Mesendoderm (in vitro differentiated cells): ENCODE data around the gene C11orf91.
"Not testable (repeated sequence)": the region's sequence is repeated elsewhere in the genome, so short reads cannot be mapped to it uniquely, and the experiment has no call there.

Experiments used
- DNase-seq: peaks from one replicate; pipeline ENCODE4 v3.0.0; 2013
- H2AK5ac ChIP-seq: 2 replicates; pipeline ENCODE4 v1.6.1; 2013; ENCODE audit warnings: low read length, inconsistent platforms
- H2BK120ac ChIP-seq: 2 replicates; pipeline ENCODE4 v1.6.1; 2013; ENCODE audit warnings: low read depth, mild to moderate bottlenecking, low read length, moderate library complexity, mixed read lengths
- H2BK15ac ChIP-seq: replicated peaks from 2 replicates; pipeline ENCODE4 v1.6.1; 2013; ENCODE audit warnings: low read depth, mild to moderate bottlenecking, moderate library complexity
- H2BK5ac ChIP-seq: 2 replicates; pipeline ENCODE4 v1.6.1; 2013; ENCODE audit warnings: low read length, inconsistent platforms
- H3K18ac ChIP-seq: 2 replicates; pipeline ENCODE4 v1.6.1; 2013; ENCODE audit warnings: mild to moderate bottlenecking, low read length, mixed read lengths
- H3K23ac ChIP-seq: one replicate; pipeline ENCODE4 v1.6.1; 2013; ENCODE audit warnings: low read length
- H3K27ac ChIP-seq: 2 replicates; pipeline ENCODE4 v1.5.1; 2013; ENCODE audit warnings: low read depth, mild to moderate bottlenecking, inconsistent platforms, low read length, moderate library complexity
- H3K27me3 ChIP-seq: 2 replicates; pipeline ENCODE4 v1.6.1; 2013; ENCODE audit warnings: low read length, control low read depth, mild to moderate bottlenecking, inconsistent platforms; ENCODE audit not compliant: insufficient read depth, poor library complexity
- H3K36me3 ChIP-seq: 2 replicates; pipeline ENCODE4 v1.6.1; 2013; ENCODE audit warnings: low read length, inconsistent platforms; ENCODE audit not compliant: control insufficient read depth, insufficient read depth
- H3K4ac ChIP-seq: one replicate; pipeline ENCODE4 v1.6.1; 2013; ENCODE audit warnings: low read depth, mild to moderate bottlenecking, low read length, moderate library complexity
- H3K4me1 ChIP-seq: 2 replicates; pipeline ENCODE4 v1.6.1; 2013; ENCODE audit warnings: low read depth, low read length, inconsistent platforms; ENCODE audit not compliant: control insufficient read depth
- H3K4me2 ChIP-seq: 2 replicates; pipeline ENCODE4 v1.6.1; 2013; ENCODE audit warnings: low read length
- H3K4me3 ChIP-seq: 2 replicates; pipeline ENCODE4 v1.5.1; 2013; ENCODE audit warnings: mild to moderate bottlenecking, low read length
- H3K56ac ChIP-seq: one replicate; pipeline ENCODE4 v1.6.1; 2013; ENCODE audit warnings: low read length
- H3K79me1 ChIP-seq: 2 replicates; pipeline ENCODE4 v1.6.1; 2013; ENCODE audit warnings: low read length, inconsistent platforms
- H3K79me2 ChIP-seq: 2 replicates; pipeline ENCODE4 v1.6.1; 2013; ENCODE audit warnings: mild to moderate bottlenecking, low read length; ENCODE audit not compliant: control insufficient read depth, insufficient read depth
- H3K9ac ChIP-seq: 2 replicates; pipeline ENCODE4 v1.6.1; 2013; ENCODE audit warnings: low read length, inconsistent platforms
- H4K5ac ChIP-seq: one replicate; pipeline ENCODE4 v1.6.1; 2013; ENCODE audit warnings: low read length
- H4K8ac ChIP-seq: one replicate; pipeline ENCODE4 v1.6.1; 2013; ENCODE audit warnings: low read depth, mild to moderate bottlenecking, control low read depth, low read length, moderate library complexity
- WGBS: extraction: QIAGEN DNeasy Blood & Tissue Kit; methylation state at CpG from one replicate; pipeline ENCODE4 v1.1.7; 2013; ENCODE audit warnings: low lambda C conversion rate, missing lambda C conversion rate; ENCODE audit not compliant: insufficient coverage; ENCODE audit errors: extremely low coverage; 5-methylcytosine and 5-hydroxymethylcytosine counted together

The C11orf91 gene

GRCh38 chr11:33731723-33732531 is 31.3 kb upstream of the C11orf91 start:
- no peak overlapping the region for H4K5ac ChIP-seq
- peaks cover 5% of the 10 kb centered on the region for H3K79me1 ChIP-seq
- peaks cover 4% of the 10 kb centered on the region for H3K79me2 ChIP-seq
- H3K4me3 ChIP-seq, result no peak overlapping the region
- no peak overlapping the region for H3K9ac ChIP-seq
- no peak overlapping the region for H3K27ac ChIP-seq
- no peak overlapping the region for H2BK5ac ChIP-seq
- H3K56ac ChIP-seq, result no peak overlapping the region
- H2BK15ac ChIP-seq, result no peak overlapping the region
- H2AK5ac ChIP-seq, result no peak overlapping the region
- no peak overlapping the region for H3K18ac ChIP-seq
- peaks cover 4% of the 10 kb centered on the region for H3K4me1 ChIP-seq
- no peaks in the 10 kb centered on the region for H3K27me3 ChIP-seq
- H3K4ac ChIP-seq, result no peak overlapping the region
- no CpG with 5 or more reads among the region's 9 CpGs for WGBS
- no peak overlapping the region for H4K8ac ChIP-seq
- H3K36me3 ChIP-seq, result no peaks in the 10 kb centered on the region
- no peak overlapping the region for H3K4me2 ChIP-seq
- no peak overlapping the region for H3K23ac ChIP-seq
- no peak for DNase-seq
- H2BK120ac ChIP-seq, result no peak overlapping the region

DNA sequence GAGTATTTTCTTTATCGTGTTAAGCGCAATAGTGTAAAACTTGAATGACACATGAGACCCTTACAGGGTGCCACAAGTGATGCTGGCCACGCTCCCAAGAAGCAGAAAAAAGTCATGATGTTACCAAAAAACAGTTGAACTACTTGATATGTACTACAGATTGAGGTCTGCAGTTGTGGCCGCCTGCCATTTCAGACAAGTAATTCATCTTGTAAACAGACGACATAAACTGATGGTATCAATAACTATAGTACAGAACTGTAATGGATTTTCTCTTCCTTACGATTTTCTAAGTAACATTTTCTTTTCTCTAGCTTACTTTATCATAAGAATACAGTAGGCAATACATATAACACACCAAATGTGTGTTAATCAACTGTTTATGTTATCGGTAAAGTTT is 30.1 kb upstream of the C11orf91 start:
- no peak overlapping the region for H3K4me3 ChIP-seq
- no CpG with 5 or more reads among the region's 7 CpGs for WGBS
- peaks cover 3% of the 10 kb centered on the region for H3K4me1 ChIP-seq
- H3K9ac ChIP-seq, result no peak overlapping the region
- no peak overlapping the region for H3K4ac ChIP-seq
- no peak overlapping the region for H2BK15ac ChIP-seq
- H4K5ac ChIP-seq, result no peak overlapping the region
- no peak overlapping the region for H3K4me2 ChIP-seq
- H2AK5ac ChIP-seq, result no peak overlapping the region
- DNase-seq, result no peak
- no peak overlapping the region for H3K23ac ChIP-seq
- H3K36me3 ChIP-seq, result no peaks in the 10 kb centered on the region
- H3K27ac ChIP-seq, result no peak overlapping the region
- H4K8ac ChIP-seq, result no peak overlapping the region
- no peak overlapping the region for H3K18ac ChIP-seq
- no peaks in the 10 kb centered on the region for H3K27me3 ChIP-seq
- H3K79me2 ChIP-seq, result peaks cover 4% of the 10 kb centered on the region
- no peak overlapping the region for H2BK5ac ChIP-seq
- H2BK120ac ChIP-seq, result no peak overlapping the region
- H3K79me1 ChIP-seq, result peaks cover 5% of the 10 kb centered on the region
- no peak overlapping the region for H3K56ac ChIP-seq

DNA sequence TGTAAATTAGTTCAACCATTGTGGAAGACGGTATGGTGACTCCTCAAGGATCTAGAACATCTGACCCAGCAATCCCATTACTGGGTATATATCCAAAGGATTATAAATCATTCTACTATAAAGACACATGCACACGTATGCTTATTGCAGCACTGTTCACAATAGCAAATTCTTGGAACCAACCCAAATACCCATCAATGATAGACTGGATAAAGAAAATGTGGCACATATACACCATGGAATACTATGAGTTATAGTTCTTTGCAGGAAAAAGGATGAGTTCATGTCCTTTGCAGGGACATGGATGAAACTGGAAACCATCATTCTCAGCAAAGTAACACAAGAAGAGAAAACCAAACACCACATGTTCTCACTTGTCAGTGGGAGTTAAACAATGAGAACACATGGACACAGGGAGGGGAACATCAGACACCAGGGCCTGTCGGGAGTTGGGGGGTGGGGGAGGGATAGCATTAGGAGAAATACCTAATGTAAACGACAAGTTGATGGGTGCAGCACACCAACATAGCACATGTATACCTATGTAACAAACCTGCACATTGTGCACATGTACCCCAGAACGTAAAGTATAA is 28.5 kb upstream of the C11orf91 start:
- WGBS, result no CpG with 5 or more reads among the region's 5 CpGs
- H3K23ac ChIP-seq, H3K27me3 ChIP-seq, H3K9ac ChIP-seq, H3K4me1 ChIP-seq, H3K36me3 ChIP-seq, H2BK120ac ChIP-seq, H3K4me2 ChIP-seq, H3K27ac ChIP-seq, DNase-seq, H3K4me3 ChIP-seq, H3K18ac ChIP-seq, H3K79me1 ChIP-seq, H3K4ac ChIP-seq, H4K5ac ChIP-seq, H2BK5ac ChIP-seq, H3K79me2 ChIP-seq, H4K8ac ChIP-seq, H3K56ac ChIP-seq, H2AK5ac ChIP-seq, H2BK15ac ChIP-seq: not testable (repeated sequence)

DNA sequence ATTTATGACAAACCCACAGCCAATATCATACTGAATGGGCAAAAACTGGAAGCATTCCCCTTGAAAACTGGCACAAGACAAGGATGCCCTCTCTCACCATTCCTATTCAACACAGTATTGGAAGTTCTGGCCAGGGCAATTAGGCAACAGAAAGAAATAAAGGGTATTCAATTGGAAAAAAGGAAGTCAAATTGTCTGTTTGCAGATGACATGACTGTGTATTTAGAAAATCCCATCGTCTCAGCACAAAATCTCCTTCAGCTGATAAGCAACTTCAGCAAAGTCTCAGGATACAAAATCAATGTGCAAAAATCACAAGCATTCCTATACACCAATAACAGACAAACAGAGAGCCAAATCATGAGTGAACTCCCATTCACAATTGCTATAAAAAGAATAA is 26.9 kb upstream of the C11orf91 start:
- H2AK5ac ChIP-seq, H3K79me2 ChIP-seq, H3K9ac ChIP-seq, H3K23ac ChIP-seq, H3K79me1 ChIP-seq, H3K4me3 ChIP-seq, H3K27ac ChIP-seq, H4K5ac ChIP-seq, H2BK120ac ChIP-seq, H3K27me3 ChIP-seq, H3K56ac ChIP-seq, DNase-seq, H3K36me3 ChIP-seq, H3K18ac ChIP-seq, H2BK5ac ChIP-seq, H4K8ac ChIP-seq, H2BK15ac ChIP-seq, H3K4me2 ChIP-seq, H3K4me1 ChIP-seq, H3K4ac ChIP-seq: not testable (repeated sequence)
- no CpG with 5 or more reads among the region's 1 CpG for WGBS

DNA sequence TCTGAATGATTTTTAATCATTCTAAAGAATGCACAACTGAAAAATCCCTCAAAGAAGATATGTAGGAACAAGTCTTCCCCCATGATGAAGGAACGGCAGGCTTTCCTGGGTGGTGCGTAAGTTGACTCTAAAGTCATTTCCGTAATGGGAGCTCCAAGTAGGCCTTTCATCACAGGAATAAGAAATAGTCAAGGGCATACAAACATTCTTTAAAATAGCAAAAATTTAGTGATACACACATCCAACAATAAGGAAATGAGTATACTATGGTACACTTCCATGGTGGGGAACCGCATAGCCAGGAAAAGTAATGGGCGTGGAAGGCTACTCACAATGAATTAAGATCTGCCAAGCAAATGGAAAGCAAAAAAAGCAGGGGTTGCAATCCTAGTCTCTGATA is 24.9 kb upstream of the C11orf91 start:
- no peak for DNase-seq
- no peak overlapping the region for H3K4me2 ChIP-seq
- no peak overlapping the region for H3K18ac ChIP-seq
- no peak overlapping the region for H3K4ac ChIP-seq
- no peaks in the 10 kb centered on the region for H3K79me2 ChIP-seq
- no peak overlapping the region for H2BK5ac ChIP-seq
- no CpG with 5 or more reads among the region's 5 CpGs for WGBS
- no peak overlapping the region for H3K56ac ChIP-seq
- H2BK120ac ChIP-seq, result no peak overlapping the region
- H3K27ac ChIP-seq, result no peak overlapping the region
- no peak overlapping the region for H4K5ac ChIP-seq
- H3K79me1 ChIP-seq, result peaks cover 3% of the 10 kb centered on the region
- peaks cover 8% of the 10 kb centered on the region for H3K4me1 ChIP-seq
- no peaks in the 10 kb centered on the region for H3K36me3 ChIP-seq
- H2AK5ac ChIP-seq, result no peak overlapping the region
- no peak overlapping the region for H3K4me3 ChIP-seq
- no peak overlapping the region for H3K9ac ChIP-seq
- H4K8ac ChIP-seq, result no peak overlapping the region
- no peak overlapping the region for H2BK15ac ChIP-seq
- no peaks in the 10 kb centered on the region for H3K27me3 ChIP-seq
- no peak overlapping the region for H3K23ac ChIP-seq
